Activated CD4-positive, alpha-beta T cell treated with anti-CD3 and anti-CD28 coated beads for 24 hours (primary cell): ENCODE results near the gene PTAFR.
"Not testable (repeated sequence)": the region's sequence is repeated elsewhere in the genome, so short reads cannot be mapped to it uniquely, and the experiment has no call there.

Experiments
- DNase-seq, 2 donors: peaks; one replicate each; pipeline ENCODE4 v3.0.0-alpha.2; 2020; ENCODE audit warnings: low read depth in 2 of 2

Gene PTAFR

GRCh38 chr1:28144203-28145135, 32.0 kb downstream of the PTAFR start:
- DNase-seq, result peak in 1 of 2 donors; percentile 10

- no peak for DNase-seq
Measured at GRCh38 chr1:28143496-28144202, 32.8 kb downstream of the PTAFR start.

GRCh38 chr1:28141685-28142084, 34.8 kb downstream of the PTAFR start:
- DNase-seq, result no peak

- DNase-seq, result not testable (repeated sequence)
Measured at GRCh38 chr1:28139866-28140265, 36.6 kb downstream of the PTAFR start.

- DNase-seq, result no peak
Measured at GRCh38 chr1:28139025-28139712, 37.3 kb downstream of the PTAFR start.

GRCh38 chr1:28136922-28137613, 39.4 kb downstream of the PTAFR start:
- DNase-seq, result no peak

GRCh38 chr1:28136169-28136921, 40.1 kb downstream of the PTAFR start:
- no peak for DNase-seq

- no peak for DNase-seq
Measured at GRCh38 chr1:28135371-28136168, 40.9 kb downstream of the PTAFR start.

- DNase-seq, result no peak
Measured at GRCh38 chr1:28134651-28135207, 41.8 kb downstream of the PTAFR start.

GRCh38 chr1:28132171-28133167, 44.0 kb downstream of the PTAFR start:
- no peak for DNase-seq

GRCh38 chr1:28130901-28131300, 45.6 kb downstream of the PTAFR start:
- DNase-seq, result no peak

GRCh38 chr1:28129150-28129549, 47.3 kb downstream of the PTAFR start:
- no peak for DNase-seq

GRCh38 chr1:28127617-28128257, 48.8 kb downstream of the PTAFR start:
- no peak for DNase-seq

GRCh38 chr1:28126783-28127490, 49.6 kb downstream of the PTAFR start:
- no peak for DNase-seq

GRCh38 chr1:28126212-28126611, 50.3 kb downstream of the PTAFR start:
- no peak for DNase-seq

GRCh38 chr1:28123461-28123961, 53.0 kb downstream of the PTAFR start:
- no peak for DNase-seq

- DNase-seq, result no peak
Measured at GRCh38 chr1:28122183-28122582, 54.3 kb downstream of the PTAFR start.
